CD4-positive, alpha-beta memory T cell (primary cell): ENCODE results near the gene CDRT15. TPM values are rescaled to one million over a fixed set of nuclear protein-coding genes. Genes with fewer than 3 reads are reported as not detected.
A peak's percentile ranks its signal among the peaks of the same experiment; 100 is the strongest.

Experiments
- CTCF ChIA-PET: fragments of 350-600 bp; sonication (Branson Sonifier 250); formaldehyde crosslinking; loops from one replicate; lab custom pipeline; 2021; ENCODE audit warnings: inconsistent platforms; ENCODE audit not compliant: partially characterized antibody; lab: Charles Lee
- POLR2A ChIA-PET: fragments of 350-600 bp; sonication (Branson Sonifier 250); formaldehyde crosslinking; loops from one replicate; lab custom pipeline; 2021; ENCODE audit not compliant: partially characterized antibody; lab: Charles Lee
- DNase-seq, 5 donors: peaks; one replicate each; pipeline versions ENCODE4 v3.0.0 to v3.0.0-alpha.2; 2020 to 2022; ENCODE audit warnings: mixed read lengths in 1 of 5
- H3K27ac ChIP-seq: one replicate; pipeline ENCODE4 v1.7.0; 2013; ENCODE audit warnings: low read depth, low read length
- H3K27me3 ChIP-seq: 2 replicates; pipeline ENCODE4 v1.7.0; 2013; ENCODE audit warnings: mild to moderate bottlenecking, low read length, moderate library complexity; ENCODE audit not compliant: insufficient read depth
- H3K36me3 ChIP-seq: 2 replicates; pipeline ENCODE4 v1.7.0; 2013; ENCODE audit warnings: mild to moderate bottlenecking, low read length, moderate library complexity; ENCODE audit not compliant: insufficient read depth
- H3K4me1 ChIP-seq: 2 replicates; pipeline ENCODE4 v1.7.0; 2013; ENCODE audit warnings: mild to moderate bottlenecking, low read length, moderate library complexity; ENCODE audit not compliant: insufficient read depth
- H3K4me3 ChIP-seq, 2 donors: one replicate each; pipeline ENCODE4 v1.7.0; 2013; ENCODE audit warnings: low read length in 2 of 2, mild to moderate bottlenecking in 1 of 2
- H3K9me3 ChIP-seq, 2 donors: one replicate each; pipeline ENCODE4 v1.7.0; 2013; ENCODE audit warnings: low read length in 2 of 2, control low read depth in 1 of 2; ENCODE audit not compliant: control insufficient read depth in 1 of 2
- H3K27ac Mint-ChIP-seq, 7 donors: one replicate each; pipeline ENCODE4 v1.8.0; 2020 to 2021; ENCODE audit warnings: mixed read lengths in 7 of 7, mild to moderate bottlenecking in 6 of 7, inconsistent platforms in 3 of 7, moderate library complexity in 3 of 7
- H3K27me3 Mint-ChIP-seq, 2 donors: one replicate each; pipeline ENCODE4 v1.8.0; 2020 to 2021; ENCODE audit warnings: mixed read lengths in 2 of 2
- H3K36me3 Mint-ChIP-seq, 2 donors: one replicate each; pipeline ENCODE4 v1.8.0; 2020 to 2021; ENCODE audit warnings: mixed read lengths in 2 of 2, inconsistent platforms in 1 of 2, mild to moderate bottlenecking in 1 of 2
- H3K4me1 Mint-ChIP-seq, 4 donors: one replicate each; pipeline ENCODE4 v1.8.0; 2020 to 2021; ENCODE audit warnings: mixed read lengths in 4 of 4, mild to moderate bottlenecking in 1 of 4
- H3K4me3 Mint-ChIP-seq, 8 donors: one replicate each; pipeline ENCODE4 v1.8.0; 2020 to 2021; ENCODE audit warnings: mixed read lengths in 8 of 8, mild to moderate bottlenecking in 7 of 8, moderate library complexity in 6 of 8, inconsistent platforms in 3 of 8
- H3K9me3 Mint-ChIP-seq, 8 donors: one replicate each; pipeline ENCODE4 v1.8.0; 2020 to 2021; ENCODE audit warnings: mixed read lengths in 8 of 8, mild to moderate bottlenecking in 5 of 8, inconsistent platforms in 3 of 8, moderate library complexity in 1 of 8
- intact Hi-C: fragments of 100-400 bp; cut with micrococcal nuclease; formaldehyde crosslinking; loops from one replicate; pipeline ENCODE4 v1.15.1; 2023
- polyA plus RNA-seq, 2 donors: library from polyadenylated mRNA; unstranded; fragments of 300-500 nt; fragmentation: Illumina TruSeq; gene quantifications; one replicate each; pipeline ENCODE4 v1.2.3, GENCODE V29; 2021
- total RNA-seq, 2 experiments: library from RNA; stranded (reverse); gene quantifications; one replicate each; pipeline ENCODE4 v1.2.3, GENCODE V29; 2021

Gene CDRT15
- total and polyA plus RNA-seq, 4 experiments from 2014 or later = not detected

DNA sequence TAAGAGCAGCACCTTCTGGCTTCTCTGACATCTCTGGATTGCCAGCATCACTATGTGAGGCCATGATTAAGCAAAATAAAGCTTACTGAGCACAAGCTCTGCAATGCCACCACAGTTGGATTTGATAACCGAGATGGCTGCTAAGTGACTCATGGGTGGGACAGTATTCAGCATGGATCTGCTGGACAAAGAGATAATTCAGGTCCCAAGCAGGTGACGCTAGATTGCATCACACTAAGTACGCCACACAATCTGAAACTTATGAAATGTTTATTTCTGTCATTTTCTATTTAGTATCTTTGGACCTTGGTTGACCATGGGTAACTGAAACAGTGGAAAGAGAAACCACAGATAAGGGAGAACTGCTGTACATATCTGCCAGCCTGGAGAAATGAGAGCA, 27.4 kb downstream of the CDRT15 start:
- Mint-ChIP-seq H3K4me3 (no peak overlapping the region), H3K36me3 (peaks cover 14 to 45% of the 10 kb centered on the region in 2 donors), H3K27ac (peak overlapping the region in 4 of 7 donors; percentile 57 to 81 (median 68)), H3K9me3 (peaks cover 0 to 2% (median 0%) of the 10 kb centered on the region in 8 donors), H3K27me3 (no peaks in the 10 kb centered on the region), H3K4me1 (peaks cover 35 to 65% (median 50%) of the 10 kb centered on the region in 4 donors)
- Histone ChIP-seq H3K36me3 (no peaks in the 10 kb centered on the region), H3K4me1 (peaks cover 39% of the 10 kb centered on the region), H3K27me3 (no peaks in the 10 kb centered on the region), H3K27ac (no peak overlapping the region), H3K9me3 (no peaks in the 10 kb centered on the region), H3K4me3 (no peak overlapping the region)
- ChIA-PET POLR2A (interaction anchor here (1.0 to 5.7 kb wide), 2 partner anchors 10 to 92 kb away, joined by 3 to 57 read pairs; partner anchors contain the start of gene HS3ST3B1), CTCF (interaction anchor here (1.1 kb wide), 1 partner anchor 143 kb away, joined by 3 read pairs; no protein-coding TSS in a partner anchor)
- intact Hi-C loops = loop anchor here (10.0 kb wide), 2 partner anchors 384 to 1194 kb away; partner anchors contain the start of gene ELAC2
- DNase-seq = no peak

DNA sequence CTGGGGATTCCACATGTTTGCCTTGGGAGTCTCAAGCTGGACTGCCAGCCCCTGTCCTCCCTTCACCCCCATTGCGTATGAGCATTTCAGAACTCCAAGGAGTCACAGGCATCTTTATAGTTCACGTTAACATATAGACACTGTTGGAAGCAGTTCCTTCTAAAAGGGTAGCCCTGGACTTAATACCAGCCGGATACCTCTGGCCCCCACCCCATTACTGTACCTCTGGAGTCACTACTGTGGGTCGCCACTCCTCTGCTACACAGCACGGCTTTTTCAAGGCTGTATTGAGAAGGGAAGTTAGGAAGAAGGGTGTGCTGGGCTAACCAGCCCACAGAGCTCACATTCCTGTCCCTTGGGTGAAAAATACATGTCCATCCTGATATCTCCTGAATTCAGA, 28.9 kb downstream of the CDRT15 start:
- H3K4me1 ChIP-seq = peaks cover 53% of the 10 kb centered on the region
- Mint-ChIP-seq H3K4me1 (peaks cover 47 to 79% (median 62%) of the 10 kb centered on the region in 4 donors), H3K36me3 (peaks cover 14 to 37% of the 10 kb centered on the region in 2 donors), H3K4me3 (peak overlapping the region in 1 of 8 donors; percentile 52), H3K27me3 (no peaks in the 10 kb centered on the region), H3K27ac (peak overlapping the region; percentile 17 to 99 (median 83)), H3K9me3 (peaks cover 0 to 2% (median 0%) of the 10 kb centered on the region in 8 donors)
- ChIA-PET CTCF (interaction anchor here (4.1 kb wide), 1 partner anchor 10 kb away, joined by 17 read pairs; no protein-coding TSS in a partner anchor), POLR2A (interaction anchor here (1.5 to 5.7 kb wide), 2 partner anchors 94 to 139 kb away, joined by 3 to 57 read pairs; partner anchors contain the start of gene HS3ST3B1)
- no peaks in the 10 kb centered on the region for H3K9me3 ChIP-seq
- H3K27me3 ChIP-seq = no peaks in the 10 kb centered on the region
- no peaks in the 10 kb centered on the region for H3K36me3 ChIP-seq
- H3K27ac ChIP-seq = no peak overlapping the region
- intact Hi-C loops = loop anchor here (10.0 kb wide), 2 partner anchors 383 to 1193 kb away; partner anchors contain the start of gene ELAC2
- no peak overlapping the region for H3K4me3 ChIP-seq
- no peak for DNase-seq

DNA sequence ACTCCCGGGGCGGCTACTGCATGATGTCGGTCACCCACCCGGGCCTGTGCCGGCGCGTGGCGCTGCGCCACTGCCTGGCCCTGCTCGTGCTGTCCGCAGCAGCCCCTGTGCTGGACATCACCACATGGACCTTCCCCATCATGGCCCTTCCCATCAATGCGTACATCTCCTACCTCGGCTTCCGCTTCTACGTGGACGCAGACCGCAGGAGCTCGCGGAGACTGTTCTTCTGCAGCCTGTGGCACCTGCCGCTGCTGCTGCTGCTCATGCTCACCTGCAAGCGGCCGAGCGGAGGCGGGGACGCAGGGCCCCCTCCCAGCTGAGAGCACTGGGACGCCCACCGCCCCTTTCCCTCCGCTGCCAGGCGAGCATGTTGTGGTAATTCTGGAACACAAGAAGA, 29.8 kb downstream of the CDRT15 start:
- Histone ChIP-seq H3K36me3 (no peaks in the 10 kb centered on the region), H3K4me3 (no peak overlapping the region), H3K27me3 (no peaks in the 10 kb centered on the region), H3K9me3 (no peaks in the 10 kb centered on the region), H3K27ac (peak overlapping the region; percentile 35), H3K4me1 (peaks cover 62% of the 10 kb centered on the region)
- H3K9me3 Mint-ChIP-seq = peaks cover 0 to 2% (median 0%) of the 10 kb centered on the region in 8 donors
- DNase-seq = no peak
- intact Hi-C loops = loop anchor here (1.0 to 10.0 kb wide), 4 partner anchors 10 to 1192 kb away; partner anchors contain the start of gene ELAC2
- H3K4me1 Mint-ChIP-seq = peaks cover 55 to 86% (median 71%) of the 10 kb centered on the region in 4 donors
- ChIA-PET CTCF (interaction anchor here (1.7 to 4.1 kb wide), 2 partner anchors 9 to 94 kb away, joined by 15 to 17 read pairs; partner anchors contain the start of gene HS3ST3B1), POLR2A (interaction anchor here (0.6 to 5.7 kb wide), 5 partner anchors 10 to 138 kb away, joined by 3 to 57 read pairs (median 5); partner anchors contain the start of gene HS3ST3B1)
- H3K27me3 Mint-ChIP-seq = no peaks in the 10 kb centered on the region
- no peak overlapping the region for H3K4me3 Mint-ChIP-seq
- H3K36me3 Mint-ChIP-seq = peaks cover 14 to 32% of the 10 kb centered on the region in 2 donors
- peak overlapping the region in 3 of 7 donors; percentile 89 to 99 (median 89) for H3K27ac Mint-ChIP-seq

DNA sequence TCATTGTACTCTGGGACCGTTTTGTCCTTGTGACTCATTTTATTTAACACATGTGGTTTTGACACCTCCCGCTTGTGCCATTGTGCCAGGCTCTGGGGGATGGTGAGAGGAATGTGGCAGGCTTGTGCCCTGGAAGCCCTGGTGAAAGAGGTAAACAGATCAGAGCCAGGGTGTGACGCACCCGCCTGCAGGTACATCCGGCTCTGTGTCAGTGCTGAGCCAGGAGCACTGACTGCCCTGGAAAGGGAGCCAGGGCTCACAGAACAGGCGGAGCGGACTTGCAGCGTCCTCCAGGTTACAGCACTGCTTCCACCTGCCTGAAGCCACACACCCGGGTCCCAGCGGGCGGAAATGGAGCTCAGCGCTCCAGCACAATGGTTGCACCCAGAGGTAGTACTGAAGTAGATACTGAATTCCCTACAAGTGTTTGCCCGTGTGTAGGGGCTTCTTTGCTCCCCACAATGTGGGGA, 30.6 kb downstream of the CDRT15 start:
- Histone ChIP-seq H3K27ac (peak overlapping the region; percentile 35), H3K4me3 (peak overlapping the region in 1 of 2 donors; percentile 27), H3K27me3 (no peaks in the 10 kb centered on the region), H3K9me3 (no peaks in the 10 kb centered on the region), H3K4me1 (peaks cover 65% of the 10 kb centered on the region), H3K36me3 (no peaks in the 10 kb centered on the region)
- ChIA-PET POLR2A (interaction anchor here (0.9 to 5.7 kb wide), 5 partner anchors 9 to 135 kb away, joined by 4 to 57 read pairs (median 7); partner anchors contain the start of gene HS3ST3B1), CTCF (interaction anchor here (1.0 to 4.1 kb wide), 3 partner anchors 8 to 95 kb away, joined by 3 to 17 read pairs (median 15); partner anchors contain the start of gene HS3ST3B1)
- peak overlapping the region; percentile 34 to 90 (median 77) for H3K4me3 Mint-ChIP-seq
- no peaks in the 10 kb centered on the region for H3K27me3 Mint-ChIP-seq
- H3K27ac Mint-ChIP-seq = peak overlapping the region; percentile 88 to 99 (median 89)
- peaks cover 0 to 2% (median 0%) of the 10 kb centered on the region in 8 donors for H3K9me3 Mint-ChIP-seq
- intact Hi-C loops = loop anchor here (1.0 to 10.0 kb wide), 4 partner anchors 9 to 1191 kb away; partner anchors contain the start of gene ELAC2
- peak; percentile 75 to 97 (median 78) for DNase-seq
- peaks cover 58 to 86% (median 71%) of the 10 kb centered on the region in 4 donors for H3K4me1 Mint-ChIP-seq
- H3K36me3 Mint-ChIP-seq = peaks cover 14 to 25% of the 10 kb centered on the region in 2 donors

DNA sequence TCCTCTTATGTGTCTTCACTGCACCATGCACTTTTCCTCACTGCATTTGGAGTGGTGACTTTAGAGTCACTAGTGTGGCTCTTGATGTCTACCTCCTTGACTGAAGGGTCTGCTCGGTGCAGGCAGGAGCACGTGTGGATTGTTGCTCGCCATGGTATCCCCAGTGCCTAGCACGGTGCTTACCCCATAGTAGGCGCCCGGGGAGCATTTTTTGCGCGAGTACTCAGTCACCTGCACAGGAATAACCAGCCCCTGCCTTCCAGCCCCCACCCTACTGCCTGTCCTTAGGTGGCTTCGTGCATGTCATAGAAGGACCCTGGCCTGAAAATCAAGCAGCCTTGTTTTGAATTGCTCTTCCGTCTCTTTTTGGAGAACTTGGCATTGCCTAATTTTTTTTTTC, 31.3 kb downstream of the CDRT15 start:
- H3K4me3 Mint-ChIP-seq = peak overlapping the region in 7 of 8 donors; percentile 69 to 90 (median 79)
- peak overlapping the region; percentile 88 to 99 (median 89) for H3K27ac Mint-ChIP-seq
- peaks cover 0 to 4% (median 0%) of the 10 kb centered on the region in 8 donors for H3K9me3 Mint-ChIP-seq
- Histone ChIP-seq H3K36me3 (no peaks in the 10 kb centered on the region), H3K4me1 (peaks cover 72% of the 10 kb centered on the region), H3K27me3 (no peaks in the 10 kb centered on the region), H3K4me3 (no peak overlapping the region), H3K27ac (peak overlapping the region; percentile 35), H3K9me3 (no peaks in the 10 kb centered on the region)
- ChIA-PET CTCF (interaction anchor here (1.0 to 4.1 kb wide), 2 partner anchors 8 to 9 kb away, joined by 3 to 17 read pairs; no protein-coding TSS in a partner anchor), POLR2A (interaction anchor here (0.7 to 5.7 kb wide), 7 partner anchors 8 to 223 kb away, joined by 3 to 57 read pairs (median 5); partner anchors contain the start of gene HS3ST3B1)
- H3K27me3 Mint-ChIP-seq = no peaks in the 10 kb centered on the region
- H3K36me3 Mint-ChIP-seq = peaks cover 14 to 20% of the 10 kb centered on the region in 2 donors
- peaks cover 62 to 89% (median 76%) of the 10 kb centered on the region in 4 donors for H3K4me1 Mint-ChIP-seq
- no peak for DNase-seq
- intact Hi-C loops = loop anchor here (10.0 kb wide), 2 partner anchors 381 to 1191 kb away; partner anchors contain the start of gene ELAC2

DNA sequence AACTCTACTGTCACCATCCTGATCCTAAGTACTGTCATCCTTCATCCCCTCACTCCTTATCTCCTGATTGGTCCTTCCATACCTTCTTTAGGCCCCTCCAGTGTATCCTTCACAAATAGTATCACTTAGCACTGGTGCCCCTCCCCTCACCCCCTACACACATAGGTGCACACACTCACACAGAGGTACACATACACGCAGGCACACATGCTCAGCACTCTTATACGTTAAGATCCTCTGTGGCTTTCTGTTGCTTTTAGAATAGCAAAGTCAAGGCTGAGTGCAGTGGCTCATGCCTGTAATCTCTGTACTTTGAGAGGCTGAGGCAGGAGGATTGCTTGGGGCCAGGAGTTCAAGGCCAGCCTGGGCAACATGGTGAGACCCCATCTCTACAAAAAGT, 32.1 kb downstream of the CDRT15 start:
- no peak overlapping the region for H3K4me3 ChIP-seq
- H3K27ac ChIP-seq = peak overlapping the region; percentile 60
- CTCF ChIA-PET = interaction anchor here (4.1 kb wide), 1 partner anchor 7 kb away, joined by 17 read pairs; no protein-coding TSS in a partner anchor
- POLR2A ChIA-PET = interaction anchor here (0.7 to 5.7 kb wide), 3 partner anchors 97 to 224 kb away, joined by 3 to 57 read pairs (median 3); partner anchors contain the start of gene HS3ST3B1
- H3K4me3 Mint-ChIP-seq = peak overlapping the region; percentile 10 to 81 (median 55)
- peak overlapping the region; percentile 87 to 96 (median 89) for H3K27ac Mint-ChIP-seq
- no peaks in the 10 kb centered on the region for H3K27me3 Mint-ChIP-seq
- DNase-seq = no peak
- H3K4me1 Mint-ChIP-seq = peaks cover 62 to 95% (median 79%) of the 10 kb centered on the region in 4 donors
- H3K36me3 Mint-ChIP-seq = peaks cover 9 to 13% of the 10 kb centered on the region in 2 donors
- H3K4me1 ChIP-seq = peaks cover 80% of the 10 kb centered on the region
- no peaks in the 10 kb centered on the region for H3K9me3 ChIP-seq
- peaks cover 0 to 4% (median 0%) of the 10 kb centered on the region in 8 donors for H3K9me3 Mint-ChIP-seq
- H3K27me3 ChIP-seq = no peaks in the 10 kb centered on the region
- intact Hi-C loops = loop anchor here (5.0 to 10.0 kb wide), 3 partner anchors 380 to 1190 kb away; partner anchors contain the start of gene ELAC2
- H3K36me3 ChIP-seq = no peaks in the 10 kb centered on the region
